ENCODE results near the gene SEC61B. TPM values are rescaled to one million over a fixed set of nuclear protein-coding genes. Genes with fewer than 3 reads are reported as not detected.

SEC61B gene
- total and polyA plus RNA-seq, 9 of the 15 experiments (the other 6 are each of a cell fraction or from before 2014, with no cell fraction given), result 57.8 to 262 (median 172) TPM

DNA sequence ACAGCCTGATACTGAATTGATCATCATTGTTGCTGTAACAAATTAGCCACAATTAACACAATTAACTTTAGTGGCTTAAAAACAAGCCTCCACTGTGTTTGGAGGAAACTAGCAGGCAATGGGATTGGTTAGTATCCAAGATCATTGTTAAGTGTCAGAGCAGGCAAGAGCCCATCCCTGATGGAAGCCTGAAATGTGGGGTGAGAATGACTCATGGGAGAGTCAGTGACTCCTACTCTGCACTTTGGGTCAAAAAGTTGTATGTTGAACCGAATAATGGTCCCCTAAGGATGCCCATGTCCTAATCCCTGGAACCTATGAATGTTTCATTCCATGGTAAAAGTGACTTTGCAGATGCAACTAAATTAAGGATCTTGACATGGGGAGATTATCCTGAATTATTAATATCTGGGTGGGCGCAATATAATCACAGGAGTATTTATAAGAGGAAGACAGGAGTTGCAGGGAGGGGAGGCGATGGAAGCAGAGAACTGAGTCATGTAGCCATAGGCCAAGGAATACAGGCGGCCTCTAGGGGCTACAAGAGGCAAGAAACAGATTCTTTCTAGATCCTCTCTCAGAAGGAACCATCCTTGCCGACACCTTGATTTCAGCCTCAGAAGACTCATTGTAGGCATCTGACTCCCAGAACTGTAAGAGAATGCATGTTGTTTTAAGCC, 29.2 kb upstream of the SEC61B start (continued):
- TF ChIP-seq, protein P1, sequence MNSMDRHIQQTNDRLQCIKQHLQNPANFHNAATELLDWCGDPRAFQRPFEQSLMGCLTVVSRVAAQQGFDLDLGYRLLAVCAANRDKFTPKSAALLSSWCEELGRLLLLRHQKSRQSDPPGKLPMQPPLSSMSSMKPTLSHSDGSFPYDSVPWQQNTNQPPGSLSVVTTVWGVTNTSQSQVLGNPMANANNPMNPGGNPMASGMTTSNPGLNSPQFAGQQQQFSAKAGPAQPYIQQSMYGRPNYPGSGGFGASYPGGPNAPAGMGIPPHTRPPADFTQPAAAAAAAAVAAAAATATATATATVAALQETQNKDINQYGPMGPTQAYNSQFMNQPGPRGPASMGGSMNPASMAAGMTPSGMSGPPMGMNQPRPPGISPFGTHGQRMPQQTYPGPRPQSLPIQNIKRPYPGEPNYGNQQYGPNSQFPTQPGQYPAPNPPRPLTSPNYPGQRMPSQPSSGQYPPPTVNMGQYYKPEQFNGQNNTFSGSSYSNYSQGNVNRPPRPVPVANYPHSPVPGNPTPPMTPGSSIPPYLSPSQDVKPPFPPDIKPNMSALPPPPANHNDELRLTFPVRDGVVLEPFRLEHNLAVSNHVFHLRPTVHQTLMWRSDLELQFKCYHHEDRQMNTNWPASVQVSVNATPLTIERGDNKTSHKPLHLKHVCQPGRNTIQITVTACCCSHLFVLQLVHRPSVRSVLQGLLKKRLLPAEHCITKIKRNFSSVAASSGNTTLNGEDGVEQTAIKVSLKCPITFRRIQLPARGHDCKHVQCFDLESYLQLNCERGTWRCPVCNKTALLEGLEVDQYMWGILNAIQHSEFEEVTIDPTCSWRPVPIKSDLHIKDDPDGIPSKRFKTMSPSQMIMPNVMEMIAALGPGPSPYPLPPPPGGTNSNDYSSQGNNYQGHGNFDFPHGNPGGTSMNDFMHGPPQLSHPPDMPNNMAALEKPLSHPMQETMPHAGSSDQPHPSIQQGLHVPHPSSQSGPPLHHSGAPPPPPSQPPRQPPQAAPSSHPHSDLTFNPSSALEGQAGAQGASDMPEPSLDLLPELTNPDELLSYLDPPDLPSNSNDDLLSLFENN (IDR thresholded peaks at IDR 0.05; ENCODE audit: low read depth in 2 of 2, low read length in 2 of 2), result no peak
- TF ChIP-seq ATF7 (IDR thresholded peaks at IDR 0.05), result no peak
- TF ChIP-seq ZNF324 (CRISPR knock-in tag; IDR thresholded peaks at IDR 0.05), result peak; percentile 58; the same call in 1 of the 2 replicates
- TF ChIP-seq, protein P2, sequence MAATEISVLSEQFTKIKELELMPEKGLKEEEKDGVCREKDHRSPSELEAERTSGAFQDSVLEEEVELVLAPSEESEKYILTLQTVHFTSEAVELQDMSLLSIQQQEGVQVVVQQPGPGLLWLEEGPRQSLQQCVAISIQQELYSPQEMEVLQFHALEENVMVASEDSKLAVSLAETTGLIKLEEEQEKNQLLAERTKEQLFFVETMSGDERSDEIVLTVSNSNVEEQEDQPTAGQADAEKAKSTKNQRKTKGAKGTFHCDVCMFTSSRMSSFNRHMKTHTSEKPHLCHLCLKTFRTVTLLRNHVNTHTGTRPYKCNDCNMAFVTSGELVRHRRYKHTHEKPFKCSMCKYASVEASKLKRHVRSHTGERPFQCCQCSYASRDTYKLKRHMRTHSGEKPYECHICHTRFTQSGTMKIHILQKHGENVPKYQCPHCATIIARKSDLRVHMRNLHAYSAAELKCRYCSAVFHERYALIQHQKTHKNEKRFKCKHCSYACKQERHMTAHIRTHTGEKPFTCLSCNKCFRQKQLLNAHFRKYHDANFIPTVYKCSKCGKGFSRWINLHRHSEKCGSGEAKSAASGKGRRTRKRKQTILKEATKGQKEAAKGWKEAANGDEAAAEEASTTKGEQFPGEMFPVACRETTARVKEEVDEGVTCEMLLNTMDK (IDR thresholded peaks at IDR 0.05; ENCODE audit: borderline replicate concordance, insufficient read depth, low read depth, low read length, poor library complexity, severe bottlenecking), result peak; percentile 85
- no peak for TF ChIP-seq SAP30 (IDR thresholded peaks at IDR 0.05; ENCODE audit: borderline replicate concordance, insufficient read depth, low read depth, low read length, poor library complexity, severe bottlenecking)
- TF ChIP-seq ZNF644 (tag; IDR thresholded peaks at IDR 0.05; ENCODE audit: low read depth), result no peak
- TF ChIP-seq ZNF239 (CRISPR knock-in tag; IDR thresholded peaks at IDR 0.05), result no peak
- TF ChIP-seq MED1 (CRISPR knock-in tag; IDR thresholded peaks at IDR 0.05; ENCODE audit: borderline replicate concordance), result no peak
- TF ChIP-seq, protein P3, sequence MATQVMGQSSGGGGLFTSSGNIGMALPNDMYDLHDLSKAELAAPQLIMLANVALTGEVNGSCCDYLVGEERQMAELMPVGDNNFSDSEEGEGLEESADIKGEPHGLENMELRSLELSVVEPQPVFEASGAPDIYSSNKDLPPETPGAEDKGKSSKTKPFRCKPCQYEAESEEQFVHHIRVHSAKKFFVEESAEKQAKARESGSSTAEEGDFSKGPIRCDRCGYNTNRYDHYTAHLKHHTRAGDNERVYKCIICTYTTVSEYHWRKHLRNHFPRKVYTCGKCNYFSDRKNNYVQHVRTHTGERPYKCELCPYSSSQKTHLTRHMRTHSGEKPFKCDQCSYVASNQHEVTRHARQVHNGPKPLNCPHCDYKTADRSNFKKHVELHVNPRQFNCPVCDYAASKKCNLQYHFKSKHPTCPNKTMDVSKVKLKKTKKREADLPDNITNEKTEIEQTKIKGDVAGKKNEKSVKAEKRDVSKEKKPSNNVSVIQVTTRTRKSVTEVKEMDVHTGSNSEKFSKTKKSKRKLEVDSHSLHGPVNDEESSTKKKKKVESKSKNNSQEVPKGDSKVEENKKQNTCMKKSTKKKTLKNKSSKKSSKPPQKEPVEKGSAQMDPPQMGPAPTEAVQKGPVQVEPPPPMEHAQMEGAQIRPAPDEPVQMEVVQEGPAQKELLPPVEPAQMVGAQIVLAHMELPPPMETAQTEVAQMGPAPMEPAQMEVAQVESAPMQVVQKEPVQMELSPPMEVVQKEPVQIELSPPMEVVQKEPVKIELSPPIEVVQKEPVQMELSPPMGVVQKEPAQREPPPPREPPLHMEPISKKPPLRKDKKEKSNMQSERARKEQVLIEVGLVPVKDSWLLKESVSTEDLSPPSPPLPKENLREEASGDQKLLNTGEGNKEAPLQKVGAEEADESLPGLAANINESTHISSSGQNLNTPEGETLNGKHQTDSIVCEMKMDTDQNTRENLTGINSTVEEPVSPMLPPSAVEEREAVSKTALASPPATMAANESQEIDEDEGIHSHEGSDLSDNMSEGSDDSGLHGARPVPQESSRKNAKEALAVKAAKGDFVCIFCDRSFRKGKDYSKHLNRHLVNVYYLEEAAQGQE (IDR thresholded peaks at IDR 0.05; ENCODE audit: borderline replicate concordance), result no peak
- TF ChIP-seq, protein P3 (CRISPR knock-in tag; IDR thresholded peaks at IDR 0.05; ENCODE audit: low read depth), result no peak
